Naive thymus-derived CD8-positive, alpha-beta T cell (primary cell): ENCODE data around the gene CDC14B. TPM values are rescaled to one million over a fixed set of nuclear protein-coding genes. Genes with fewer than 3 reads are reported as not detected.

Experiments
- ATAC-seq, 2 donors: fragments of 150-1000 bp; cut with Tn5 transposase in 1 of 2; sonication (Bioruptor Pico), chemical (Tn5 transposase) in 1 of 2; 1 replicate in 1 of 2; 2 replicates in 1 of 2; pipeline ENCODE4 v1.10.0; 2021; ENCODE audit warnings: mild to moderate bottlenecking in 2 of 2, moderate library complexity in 2 of 2
- POLR2A ChIA-PET: fragments of 350-600 bp; sonication (Branson Sonifier 250); formaldehyde crosslinking; loops from one replicate; lab custom pipeline; 2021; ENCODE audit warnings: antibody characterized with exemption; lab: Charles Lee
- DNase-seq, 10 donors: peaks; one replicate each; pipeline versions ENCODE4 v3.0.0 to v3.0.0-alpha.2; 2020 to 2022
- H3K27ac Mint-ChIP-seq, 10 donors: one replicate each; pipeline ENCODE4 v1.8.0; 2020 to 2022; ENCODE audit warnings: mild to moderate bottlenecking in 10 of 10, mixed read lengths in 10 of 10, moderate library complexity in 4 of 10, inconsistent platforms in 1 of 10
- H3K27me3 Mint-ChIP-seq, 5 donors: one replicate each; pipeline ENCODE4 v1.8.0; 2021 to 2022; ENCODE audit warnings: mixed read lengths in 5 of 5
- H3K36me3 Mint-ChIP-seq, 3 donors: one replicate each; pipeline ENCODE4 v1.8.0; 2020 to 2022; ENCODE audit warnings: mixed read lengths in 3 of 3, mild to moderate bottlenecking in 2 of 3, inconsistent platforms in 1 of 3
- H3K4me1 Mint-ChIP-seq, 4 donors: one replicate each; pipeline ENCODE4 v1.8.0; 2021 to 2022; ENCODE audit warnings: mixed read lengths in 4 of 4
- H3K4me3 Mint-ChIP-seq, 10 donors: one replicate each; pipeline ENCODE4 v1.8.0; 2020 to 2022; ENCODE audit warnings: mild to moderate bottlenecking in 10 of 10, mixed read lengths in 10 of 10, moderate library complexity in 6 of 10, inconsistent platforms in 1 of 10
- H3K9me3 Mint-ChIP-seq, 9 donors: one replicate each; pipeline ENCODE4 v1.8.0; 2020 to 2022; ENCODE audit warnings: mixed read lengths in 9 of 9, mild to moderate bottlenecking in 3 of 9, inconsistent platforms in 1 of 9, moderate library complexity in 1 of 9
- polyA plus RNA-seq, 3 donors: library from polyadenylated mRNA; unstranded; fragments of 300-500 nt; fragmentation: Illumina TruSeq; gene quantifications; one replicate each; pipeline ENCODE4 v1.2.3, GENCODE V29; 2021
- total RNA-seq, 8 experiments: library from RNA in 2 of 8; stranded (reverse) in 2 of 8; gene quantifications; one replicate each; pipeline ENCODE4 v1.2.3 and lab custom pipeline; 2021 to 2026

CDC14B gene
- total and polyA plus RNA-seq, 5 experiments from 2014 or later, result 3.8 to 13.3 (median 7.1) TPM

DNA sequence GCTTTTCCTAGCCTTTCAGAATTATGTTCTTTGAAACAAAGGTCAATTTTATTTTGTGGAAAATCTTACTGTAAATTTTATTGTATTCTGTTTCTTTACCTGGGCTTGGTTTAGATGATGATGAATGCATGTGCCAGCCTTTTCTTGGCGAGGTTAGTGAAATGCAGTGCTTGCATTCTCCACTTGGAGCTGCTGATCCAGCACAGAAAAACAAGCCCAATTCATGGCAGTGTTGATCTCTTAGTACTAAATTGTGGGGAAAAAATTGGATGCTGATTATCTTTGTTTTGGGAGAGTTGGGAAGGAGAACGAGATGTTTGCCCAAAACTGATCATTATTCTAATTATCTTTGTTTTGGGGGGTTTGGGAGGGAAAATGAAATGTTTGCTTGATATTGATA lies 166.0 kb downstream of the CDC14B start:
- no peaks in the 10 kb centered on the region for H3K9me3 Mint-ChIP-seq
- DNase-seq (no peak), ATAC-seq (no peak)
- H3K27me3 Mint-ChIP-seq, result peaks cover 0 to 6% (median 3%) of the 10 kb centered on the region in 5 donors
- peaks cover 0 to 8% (median 4%) of the 10 kb centered on the region in 3 donors for H3K36me3 Mint-ChIP-seq
- POLR2A ChIA-PET, result interaction anchor here (5.4 kb wide), 1 partner anchor 35 kb away, joined by 36 read pairs; the partner anchor contains the start of gene ZNF367
- peak overlapping the region in 4 of 10 donors; percentile 0 to 18 (median 8) for H3K4me3 Mint-ChIP-seq
- H3K4me1 Mint-ChIP-seq, result peaks cover 11 to 29% (median 25%) of the 10 kb centered on the region in 4 donors
- peak overlapping the region in 4 of 10 donors; percentile 10 to 80 (median 61) for H3K27ac Mint-ChIP-seq

DNA sequence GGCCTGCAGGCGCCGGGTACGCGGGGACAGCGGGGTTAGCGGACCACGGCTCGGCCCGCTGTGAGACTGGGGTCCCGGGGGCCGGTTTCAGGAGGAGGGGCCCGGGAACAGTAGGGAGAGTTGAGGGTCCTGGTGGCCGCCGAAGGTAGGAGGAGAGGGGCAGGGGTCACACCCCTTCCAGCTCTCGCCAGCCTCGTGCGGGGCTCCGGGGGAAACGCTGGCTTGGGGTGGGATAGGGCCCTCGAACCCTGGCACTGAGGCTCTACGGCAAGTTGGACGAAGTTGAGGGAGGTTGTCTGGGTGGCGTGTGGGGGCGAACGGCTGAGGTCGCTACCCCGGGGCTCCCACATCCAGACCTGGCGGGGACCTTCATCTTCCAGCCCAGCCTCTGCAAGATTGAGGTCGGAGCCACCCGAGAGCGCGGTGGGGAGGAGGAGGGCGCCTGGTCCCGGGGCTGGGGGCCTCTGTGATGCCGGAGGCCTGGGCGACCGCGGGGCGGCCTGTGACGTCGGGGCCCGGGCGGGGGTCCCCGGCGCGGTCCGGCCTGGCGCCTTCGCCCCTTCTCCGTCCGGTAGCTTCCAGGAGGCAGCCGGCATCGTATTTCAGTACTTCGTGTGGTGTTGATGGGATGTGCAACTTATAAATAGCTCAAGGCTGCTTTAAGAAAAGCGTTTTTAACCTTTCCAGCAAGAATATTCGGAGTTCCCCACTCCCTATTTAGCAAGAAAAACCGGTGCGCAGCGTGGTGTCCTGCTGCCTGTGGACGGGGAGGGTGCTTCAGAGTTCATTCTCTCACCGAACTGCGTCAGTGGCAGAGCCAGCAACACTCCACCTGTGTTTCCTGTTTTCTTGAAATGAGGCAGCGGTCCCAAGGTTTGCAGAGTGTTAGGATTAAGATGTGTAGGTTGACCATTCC lies 168.8 kb downstream of the CDC14B start:
- no peaks in the 10 kb centered on the region for H3K9me3 Mint-ChIP-seq
- H3K27ac Mint-ChIP-seq, result peak overlapping the region; percentile 87 to 97 (median 94)
- ATAC-seq, result peak; percentile 19 to 58
- H3K27me3 Mint-ChIP-seq, result peaks cover 0 to 8% (median 3%) of the 10 kb centered on the region in 5 donors
- H3K4me3 Mint-ChIP-seq, result peak overlapping the region; percentile 90 to 98 (median 95)
- POLR2A ChIA-PET, result interaction anchor here (0.6 to 5.4 kb wide), 19 partner anchors 10 to 583 kb away, joined by 3 to 51 read pairs (median 5); partner anchors contain the start of genes SLC35D2 and ZNF367
- no peaks in the 10 kb centered on the region for H3K36me3 Mint-ChIP-seq
- H3K4me1 Mint-ChIP-seq, result peaks cover 9 to 29% (median 25%) of the 10 kb centered on the region in 4 donors
- DNase-seq, result peak; percentile 29 to 73 (median 57)

Other genes with a start within 250 kb of the CDC14B start
- 10 to 100 TPM; 25.4 to 25.6 TPM for gene SLC35D2, start 236.1 kb downstream of the CDC14B start, total RNA-seq
- 10 to 100 TPM; 17.0 to 21.5 (median 20.0) TPM for gene SLC35D2, start 236.1 kb downstream of the CDC14B start, polyA plus RNA-seq
- gene ZNF367, start 201.5 kb downstream of the CDC14B start, total RNA-seq, result 1 to 10 TPM; 7.5 to 7.6 TPM
- 1 to 10 TPM in 1 of 3 donors, under 1 TPM in 2; 0.82 to 2.2 (median 0.97) TPM for gene ZNF367, start 201.5 kb downstream of the CDC14B start, polyA plus RNA-seq
- gene HABP4, start 169.7 kb downstream of the CDC14B start, total RNA-seq, result 10 to 100 TPM; 30.8 to 31.4 TPM
- 10 to 100 TPM; 13.5 to 31.8 (median 14.3) TPM for gene HABP4, start 169.7 kb downstream of the CDC14B start, polyA plus RNA-seq
- gene PRXL2C, start 35.5 kb upstream of the CDC14B start, total RNA-seq, result 1 to 10 TPM; 7.0 to 7.9 TPM
- gene PRXL2C, start 35.5 kb upstream of the CDC14B start, polyA plus RNA-seq, result 1 to 10 TPM; 3.5 to 8.1 (median 4.4) TPM
- gene ZNF510, start 158.2 kb upstream of the CDC14B start, total RNA-seq, result 10 to 100 TPM; 29.2 to 30.5 TPM
- gene ZNF510, start 158.2 kb upstream of the CDC14B start, polyA plus RNA-seq, result 10 to 100 TPM in 1 of 3 donors, 1 to 10 TPM in 2; 5.2 to 10.0 (median 9.4) TPM
- gene ZNF782, start 234.7 kb upstream of the CDC14B start, total RNA-seq, result 10 to 100 TPM in 1 of 2 experiments, 1 to 10 TPM in 1; 9.2 to 11.5 TPM
- 1 to 10 TPM; 1.7 to 5.6 (median 2.0) TPM for gene ZNF782, start 234.7 kb upstream of the CDC14B start, polyA plus RNA-seq